ENCODE measurements around the gene RAD23B. TPM values are rescaled to one million over a fixed set of nuclear protein-coding genes. Genes with fewer than 3 reads are reported as not detected.

RAD23B gene
- total RNA-seq, 4 donors from 2014 or later, result 71.0 to 109 (median 76.2) TPM

GRCh38 chr9:107270082-107270481 lies 13.0 kb upstream of the RAD23B start:
- no peak for TF ChIP-seq CTCF (IDR thresholded peaks at IDR 0.05; ENCODE audit: low read depth)

DNA sequence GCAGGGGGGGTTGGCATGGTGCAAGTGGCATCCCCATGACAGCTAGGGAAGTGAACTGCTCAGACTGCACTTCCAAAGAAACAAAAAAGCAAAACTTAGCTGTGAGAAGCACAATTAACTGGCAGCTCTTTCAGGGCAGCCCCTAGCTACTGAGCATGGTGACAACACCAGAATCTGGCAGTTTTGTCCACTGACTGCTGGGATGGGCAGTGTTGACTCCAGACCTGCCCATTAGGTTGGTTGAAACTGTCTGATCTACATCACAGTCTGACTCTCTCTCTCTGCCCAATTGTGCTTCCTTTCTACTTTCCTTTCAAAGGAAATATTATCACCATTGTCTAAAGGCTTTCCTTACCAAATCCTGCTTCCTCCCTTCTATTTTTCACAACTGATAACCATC lies 12.5 kb upstream of the RAD23B start:
- no peak for TF ChIP-seq CTCF (IDR thresholded peaks at IDR 0.05; ENCODE audit: low read depth)

DNA sequence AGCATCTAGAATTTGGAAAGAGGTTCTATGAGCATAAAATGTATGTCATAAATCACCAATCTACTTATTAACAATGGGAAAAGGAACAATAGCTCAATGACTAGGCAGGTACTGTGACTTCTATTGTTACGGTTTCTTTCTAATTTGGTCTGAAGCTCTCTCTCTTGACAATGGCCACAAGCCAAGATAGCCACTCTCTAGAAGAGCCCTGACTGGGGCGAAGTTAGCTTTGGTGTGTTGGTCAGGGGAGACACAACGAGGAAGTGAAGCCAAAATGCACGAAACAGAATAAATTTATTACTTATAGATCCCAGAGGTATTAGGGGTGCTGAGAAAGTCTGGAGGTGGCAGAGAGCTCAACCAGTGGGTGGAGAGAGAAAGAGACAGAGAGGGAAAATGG lies 9.4 kb upstream of the RAD23B start:
- TF ChIP-seq CTCF (IDR thresholded peaks at IDR 0.05; ENCODE audit: low read depth), result no peak

- TF ChIP-seq CTCF (IDR thresholded peaks at IDR 0.05; ENCODE audit: low read depth), result no peak
Measured at GRCh38 chr9:107274096-107274495, 9.0 kb upstream of the RAD23B start.

GRCh38 chr9:107274953-107275422 lies 8.1 kb upstream of the RAD23B start:
- TF ChIP-seq CTCF (IDR thresholded peaks at IDR 0.05; ENCODE audit: low read depth), result no peak

- TF ChIP-seq CTCF (IDR thresholded peaks at IDR 0.05; ENCODE audit: low read depth), result no peak
Measured at GRCh38 chr9:107275530-107275929, 7.5 kb upstream of the RAD23B start.

- TF ChIP-seq CTCF (IDR thresholded peaks at IDR 0.05; ENCODE audit: low read depth), result no peak
Measured at GRCh38 chr9:107276966-107277710, 5.9 kb upstream of the RAD23B start.
